ENCODE results near the gene PARVG. TPM values are rescaled to one million over a fixed set of nuclear protein-coding genes. Genes with fewer than 3 reads are reported as not detected.

PARVG gene
- total RNA-seq, 1 donor from 2014 or later, result not detected

DNA sequence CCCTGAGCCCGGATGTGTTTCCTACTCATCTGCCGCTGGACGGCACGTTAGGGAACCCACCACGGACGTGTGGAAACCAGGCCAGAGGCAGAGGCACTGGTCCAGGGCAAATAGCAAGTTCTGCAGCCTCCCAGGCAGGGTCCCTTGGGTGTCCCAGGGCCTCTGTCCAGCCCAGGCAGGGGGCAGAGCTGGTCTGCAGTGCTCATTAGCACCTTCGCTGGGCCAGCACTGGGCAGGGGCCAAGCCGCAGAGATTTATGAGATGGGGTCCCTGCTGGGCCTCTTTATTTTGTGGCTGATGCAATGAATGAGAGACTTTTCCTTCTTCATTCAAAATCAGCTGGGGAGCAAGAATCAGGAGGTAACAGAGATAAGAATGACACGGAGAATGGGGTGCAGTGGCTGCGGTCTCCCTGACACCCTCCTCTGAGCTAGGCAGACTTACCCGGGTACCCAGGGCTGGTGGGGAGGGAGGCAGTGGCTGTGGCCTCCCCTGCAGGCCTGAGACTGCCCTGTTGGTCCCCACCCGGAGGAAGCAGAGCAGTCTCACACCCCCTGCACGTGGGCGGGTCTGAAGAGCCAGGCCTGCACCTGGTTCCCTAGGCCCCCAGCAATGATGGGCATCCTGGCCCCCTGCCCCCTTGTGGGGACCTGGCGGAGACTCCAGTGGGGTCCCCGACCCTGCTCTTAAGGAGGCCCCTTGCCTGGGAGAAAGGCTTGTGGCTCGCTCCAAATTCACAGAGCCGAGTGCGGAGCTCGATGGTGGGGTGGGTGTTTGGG lies 14.0 kb upstream of the PARVG start:
- TF ChIP-seq, protein P1, sequence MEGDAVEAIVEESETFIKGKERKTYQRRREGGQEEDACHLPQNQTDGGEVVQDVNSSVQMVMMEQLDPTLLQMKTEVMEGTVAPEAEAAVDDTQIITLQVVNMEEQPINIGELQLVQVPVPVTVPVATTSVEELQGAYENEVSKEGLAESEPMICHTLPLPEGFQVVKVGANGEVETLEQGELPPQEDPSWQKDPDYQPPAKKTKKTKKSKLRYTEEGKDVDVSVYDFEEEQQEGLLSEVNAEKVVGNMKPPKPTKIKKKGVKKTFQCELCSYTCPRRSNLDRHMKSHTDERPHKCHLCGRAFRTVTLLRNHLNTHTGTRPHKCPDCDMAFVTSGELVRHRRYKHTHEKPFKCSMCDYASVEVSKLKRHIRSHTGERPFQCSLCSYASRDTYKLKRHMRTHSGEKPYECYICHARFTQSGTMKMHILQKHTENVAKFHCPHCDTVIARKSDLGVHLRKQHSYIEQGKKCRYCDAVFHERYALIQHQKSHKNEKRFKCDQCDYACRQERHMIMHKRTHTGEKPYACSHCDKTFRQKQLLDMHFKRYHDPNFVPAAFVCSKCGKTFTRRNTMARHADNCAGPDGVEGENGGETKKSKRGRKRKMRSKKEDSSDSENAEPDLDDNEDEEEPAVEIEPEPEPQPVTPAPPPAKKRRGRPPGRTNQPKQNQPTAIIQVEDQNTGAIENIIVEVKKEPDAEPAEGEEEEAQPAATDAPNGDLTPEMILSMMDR (IDR thresholded peaks at IDR 0.05; ENCODE audit: insufficient read depth, low read length, severe bottlenecking), result no peak
- no peak overlapping the region for H3K4me3 ChIP-seq (ENCODE audit: low read depth, low read length)
- no peaks in the 10 kb centered on the region for H3K27me3 ChIP-seq (ENCODE audit: control insufficient read depth, insufficient read depth, low read length)
- no peaks in the 10 kb centered on the region for H3K36me3 ChIP-seq (ENCODE audit: control insufficient read depth, insufficient read depth, low read length)
- DNase-seq (ENCODE audit: low read depth) (no peak), FAIRE-seq (no peak)

DNA sequence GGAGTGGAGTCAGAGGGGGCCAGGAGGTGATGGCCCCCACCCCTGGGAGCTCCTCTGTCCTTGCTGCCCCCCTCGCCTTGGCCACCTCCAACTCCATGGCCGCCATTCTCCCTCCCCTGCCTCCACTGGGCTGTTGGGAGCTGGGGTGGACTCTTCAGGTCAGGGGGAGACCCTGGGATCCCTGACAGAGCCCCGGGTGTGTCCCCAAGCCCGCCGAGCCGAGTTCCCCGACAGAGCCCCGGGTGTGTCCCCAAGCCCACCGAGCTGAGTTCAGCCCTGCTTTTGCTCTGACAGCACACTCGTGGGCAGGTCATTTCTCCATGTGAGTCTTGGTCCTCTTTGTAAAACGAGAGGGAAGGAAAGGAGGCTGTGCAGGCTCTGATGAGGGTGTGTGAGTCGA lies 13.2 kb upstream of the PARVG start:
- no peak overlapping the region for H3K4me3 ChIP-seq (ENCODE audit: low read depth, low read length)
- DNase-seq (ENCODE audit: low read depth) (no peak), FAIRE-seq (no peak)
- H3K27me3 ChIP-seq (ENCODE audit: control insufficient read depth, insufficient read depth, low read length), result no peaks in the 10 kb centered on the region
- no peaks in the 10 kb centered on the region for H3K36me3 ChIP-seq (ENCODE audit: control insufficient read depth, insufficient read depth, low read length)
- TF ChIP-seq, protein P1 (IDR thresholded peaks at IDR 0.05; ENCODE audit: insufficient read depth, low read length, severe bottlenecking), result no peak

DNA sequence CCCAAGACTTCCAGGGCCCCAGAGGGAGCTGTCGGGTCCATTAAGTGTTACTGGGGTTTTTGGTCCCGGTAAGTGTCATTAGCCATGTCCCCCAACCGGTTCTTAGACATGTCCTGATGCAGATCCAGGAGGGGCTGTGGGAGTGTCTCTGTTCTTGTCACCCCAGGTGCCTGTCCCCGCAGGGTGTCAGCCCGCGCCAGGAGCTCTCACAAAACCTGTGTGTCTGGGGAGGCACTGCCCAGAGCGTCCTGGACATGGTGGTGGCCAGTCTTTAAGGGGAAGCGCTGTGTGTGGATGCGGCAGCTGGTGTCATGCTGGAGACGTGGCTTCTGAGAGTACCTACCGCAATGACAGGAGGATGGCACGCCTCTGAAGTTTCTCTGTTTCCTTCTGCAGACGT lies 12.5 kb upstream of the PARVG start:
- no peak for DNase-seq (ENCODE audit: low read depth)
- no peak overlapping the region for H3K4me3 ChIP-seq (ENCODE audit: low read depth, low read length)
- no peaks in the 10 kb centered on the region for H3K36me3 ChIP-seq (ENCODE audit: control insufficient read depth, insufficient read depth, low read length)
- no peaks in the 10 kb centered on the region for H3K27me3 ChIP-seq (ENCODE audit: control insufficient read depth, insufficient read depth, low read length)
- TF ChIP-seq, protein P1 (IDR thresholded peaks at IDR 0.05; ENCODE audit: insufficient read depth, low read length, severe bottlenecking), result no peak
- FAIRE-seq, result no peak

DNA sequence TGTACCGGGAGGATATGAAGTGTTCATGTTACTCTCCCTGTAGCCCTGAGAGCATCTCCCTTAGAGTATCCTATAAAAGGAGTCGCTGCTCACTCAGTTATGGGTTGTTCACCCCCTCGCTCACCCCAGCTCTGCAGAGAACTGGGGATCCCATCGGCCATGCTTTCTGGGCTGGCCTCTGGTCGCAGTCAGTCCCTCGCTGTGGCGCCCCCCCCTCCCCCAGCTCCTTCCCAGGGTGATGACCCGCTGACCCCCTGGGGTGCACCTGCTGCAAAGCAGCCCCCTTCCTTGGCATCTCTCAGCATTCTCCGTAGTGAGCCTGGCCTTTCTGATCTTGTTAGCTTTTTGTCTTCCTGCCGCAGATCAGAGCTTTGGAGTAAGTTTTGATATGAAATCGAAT lies 10.3 kb upstream of the PARVG start:
- DNase-seq (ENCODE audit: low read depth) (no peak), FAIRE-seq (no peak)
- Histone ChIP-seq H3K4me3 (ENCODE audit: low read depth, low read length) (no peak overlapping the region), H3K36me3 (ENCODE audit: control insufficient read depth, insufficient read depth, low read length) (no peaks in the 10 kb centered on the region), H3K27me3 (ENCODE audit: control insufficient read depth, insufficient read depth, low read length) (no peaks in the 10 kb centered on the region)
- TF ChIP-seq, protein P1 (IDR thresholded peaks at IDR 0.05; ENCODE audit: insufficient read depth, low read length, severe bottlenecking), result no peak

DNA sequence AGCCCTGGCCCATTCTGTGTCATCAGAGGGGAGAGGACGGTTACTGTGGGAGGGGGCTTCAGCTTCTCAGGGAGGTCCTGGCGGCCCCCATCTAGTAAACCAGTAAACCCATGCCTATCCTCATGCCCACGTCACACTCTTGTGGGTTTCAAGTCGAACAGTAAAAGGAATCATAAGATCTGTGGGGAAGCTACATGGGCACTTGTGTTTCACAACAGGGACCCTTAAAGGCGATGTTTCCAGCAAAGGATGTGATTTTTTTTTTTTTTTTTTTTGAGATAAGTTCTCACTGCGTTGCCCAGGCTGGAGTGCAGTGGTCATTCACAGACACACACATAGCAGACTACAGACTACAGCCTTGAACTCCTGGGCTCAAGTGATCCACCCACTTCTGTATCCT lies 9.2 kb upstream of the PARVG start:
- TF ChIP-seq, protein P1 (IDR thresholded peaks at IDR 0.05; ENCODE audit: insufficient read depth, low read length, severe bottlenecking), result no peak
- H3K4me3 ChIP-seq (ENCODE audit: low read depth, low read length), result no peak overlapping the region
- no peaks in the 10 kb centered on the region for H3K36me3 ChIP-seq (ENCODE audit: control insufficient read depth, insufficient read depth, low read length)
- FAIRE-seq (no peak), DNase-seq (ENCODE audit: low read depth) (no peak)
- H3K27me3 ChIP-seq (ENCODE audit: control insufficient read depth, insufficient read depth, low read length), result no peaks in the 10 kb centered on the region

Data from bronchial epithelial cell (primary cell).